ENCODE measurements around the gene NR1I2. TPM values are rescaled to one million over a fixed set of nuclear protein-coding genes. Genes with fewer than 3 reads are reported as not detected.

NR1I2 gene
- total RNA-seq, 1 donor from 2014 or later, result 0.69 TPM

- Mint-ChIP-seq H3K4me3 (no peak overlapping the region), H3K27me3 (ENCODE audit: insufficient read depth, low read depth) (peaks cover 2% of the 10 kb centered on the region), H3K27ac (no peak overlapping the region), H3K36me3 (peaks cover 46% of the 10 kb centered on the region), H3K9me3 (peaks cover 4% of the 10 kb centered on the region), H3K4me1 (no peaks in the 10 kb centered on the region)
- no peaks in the 10 kb centered on the region for H4K20me1 ChIP-seq (ENCODE audit: low read depth)
- no peak overlapping the region for H3K4me3 ChIP-seq
- H3F3A ChIP-seq (ENCODE audit: low read depth), result no peaks in the 10 kb centered on the region
- H2AFZ ChIP-seq (replicated peaks), result no peak overlapping the region
- H3K9me3 ChIP-seq (ENCODE audit: low read depth), result no peaks in the 10 kb centered on the region
- H3K4me1 ChIP-seq, result no peaks in the 10 kb centered on the region
- H3K27me3 ChIP-seq, result no peaks in the 10 kb centered on the region
- no peaks in the 10 kb centered on the region for H3K79me2 ChIP-seq (ENCODE audit: low read depth)
- H3K27ac ChIP-seq, result no peak overlapping the region
- H3K36me3 ChIP-seq, result peaks cover 3% of the 10 kb centered on the region
- H3K4me2 ChIP-seq, result no peak overlapping the region
- DNase-seq (ENCODE audit: low spot score), result no peak
- H3K9ac ChIP-seq, result no peak overlapping the region
- no peak for TF ChIP-seq EZH2 (IDR thresholded peaks at IDR 0.05)
- TF ChIP-seq EZH2phosphoT487 (IDR thresholded peaks at IDR 0.05), result no peak
- TF ChIP-seq, protein P1, sequence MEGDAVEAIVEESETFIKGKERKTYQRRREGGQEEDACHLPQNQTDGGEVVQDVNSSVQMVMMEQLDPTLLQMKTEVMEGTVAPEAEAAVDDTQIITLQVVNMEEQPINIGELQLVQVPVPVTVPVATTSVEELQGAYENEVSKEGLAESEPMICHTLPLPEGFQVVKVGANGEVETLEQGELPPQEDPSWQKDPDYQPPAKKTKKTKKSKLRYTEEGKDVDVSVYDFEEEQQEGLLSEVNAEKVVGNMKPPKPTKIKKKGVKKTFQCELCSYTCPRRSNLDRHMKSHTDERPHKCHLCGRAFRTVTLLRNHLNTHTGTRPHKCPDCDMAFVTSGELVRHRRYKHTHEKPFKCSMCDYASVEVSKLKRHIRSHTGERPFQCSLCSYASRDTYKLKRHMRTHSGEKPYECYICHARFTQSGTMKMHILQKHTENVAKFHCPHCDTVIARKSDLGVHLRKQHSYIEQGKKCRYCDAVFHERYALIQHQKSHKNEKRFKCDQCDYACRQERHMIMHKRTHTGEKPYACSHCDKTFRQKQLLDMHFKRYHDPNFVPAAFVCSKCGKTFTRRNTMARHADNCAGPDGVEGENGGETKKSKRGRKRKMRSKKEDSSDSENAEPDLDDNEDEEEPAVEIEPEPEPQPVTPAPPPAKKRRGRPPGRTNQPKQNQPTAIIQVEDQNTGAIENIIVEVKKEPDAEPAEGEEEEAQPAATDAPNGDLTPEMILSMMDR (IDR thresholded peaks at IDR 0.05), result no peak
These were observed 30.5 kb upstream of the NR1I2 start for GRCh38 chr3:119751423-119751822.

GRCh38 chr3:119759962-119760361 is 21.9 kb upstream of the NR1I2 start:
- Histone ChIP-seq H3F3A (ENCODE audit: low read depth) (no peaks in the 10 kb centered on the region), H3K27ac (no peak overlapping the region), H3K4me2 (no peak overlapping the region), H4K20me1 (ENCODE audit: low read depth) (no peaks in the 10 kb centered on the region), H3K9ac (no peak overlapping the region), H3K4me1 (no peaks in the 10 kb centered on the region), H3K4me3 (no peak overlapping the region), H3K36me3 (peaks cover 7% of the 10 kb centered on the region), H3K79me2 (ENCODE audit: low read depth) (no peaks in the 10 kb centered on the region), H3K27me3 (no peaks in the 10 kb centered on the region), H2AFZ (replicated peaks) (no peak overlapping the region), H3K9me3 (ENCODE audit: low read depth) (peaks cover 3% of the 10 kb centered on the region)
- Mint-ChIP-seq H3K9me3 (peaks cover 4% of the 10 kb centered on the region), H3K27ac (no peak overlapping the region), H3K36me3 (peaks cover 25% of the 10 kb centered on the region), H3K27me3 (ENCODE audit: insufficient read depth, low read depth) (no peaks in the 10 kb centered on the region), H3K4me3 (no peak overlapping the region), H3K4me1 (no peaks in the 10 kb centered on the region)
- no peak for DNase-seq (ENCODE audit: low spot score)
- TF ChIP-seq EZH2phosphoT487 (IDR thresholded peaks at IDR 0.05), result no peak
- TF ChIP-seq EZH2 (IDR thresholded peaks at IDR 0.05), result no peak
- TF ChIP-seq, protein P1 (IDR thresholded peaks at IDR 0.05), result no peak

DNA sequence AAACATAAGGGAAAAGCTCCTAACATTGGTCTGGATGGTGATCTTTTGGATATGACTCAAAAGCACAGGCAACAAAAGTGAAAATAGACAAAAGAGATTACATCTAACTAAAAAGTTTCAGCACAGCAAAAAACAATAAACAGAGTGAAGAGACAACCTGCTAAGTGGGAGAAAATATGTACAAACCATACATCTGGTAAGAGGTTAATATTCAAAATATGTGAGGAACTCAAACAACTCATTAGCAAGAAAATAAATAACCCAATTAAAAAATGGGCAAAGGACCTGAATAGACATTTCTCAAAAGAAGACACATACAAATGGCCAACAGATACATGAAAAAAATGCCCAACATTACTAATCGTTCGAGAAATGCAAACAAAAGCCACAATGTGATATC is 19.0 kb upstream of the NR1I2 start:
- Mint-ChIP-seq H3K36me3 (peaks cover 16% of the 10 kb centered on the region), H3K4me3 (no peak overlapping the region), H3K4me1 (peaks cover 3% of the 10 kb centered on the region)

More for the DNA sequence above, 19.0 kb upstream of the NR1I2 start:
- no peak for DNase-seq (ENCODE audit: low spot score)
- Histone ChIP-seq H4K20me1 (ENCODE audit: low read depth) (no peaks in the 10 kb centered on the region), H3F3A (ENCODE audit: low read depth) (no peaks in the 10 kb centered on the region), H3K4me3 (no peak overlapping the region), H3K79me2 (ENCODE audit: low read depth) (no peaks in the 10 kb centered on the region), H3K9ac (no peak overlapping the region), H3K9me3 (ENCODE audit: low read depth) (peaks cover 3% of the 10 kb centered on the region), H3K4me1 (no peaks in the 10 kb centered on the region), H3K27me3 (no peaks in the 10 kb centered on the region), H3K36me3 (no peaks in the 10 kb centered on the region), H3K4me2 (no peak overlapping the region), H2AFZ (replicated peaks) (no peak overlapping the region), H3K27ac (no peak overlapping the region)
- Mint-ChIP-seq H3K27me3 (ENCODE audit: insufficient read depth, low read depth) (no peaks in the 10 kb centered on the region), H3K27ac (no peak overlapping the region), H3K9me3 (peaks cover 8% of the 10 kb centered on the region)
- TF ChIP-seq, protein P1 (IDR thresholded peaks at IDR 0.05), result no peak
- TF ChIP-seq EZH2phosphoT487 (IDR thresholded peaks at IDR 0.05), result no peak
- TF ChIP-seq EZH2 (IDR thresholded peaks at IDR 0.05), result no peak
